SK-N-SH treated with all-trans-retinoic acid at 6 μM for 48 hours (cell line): Measurements from ENCODE around the gene PHLDA3.

Source experiments
- ATAC-seq: fragments of 200-7000 bp; cut with Tn5 transposase; 3 replicates; pipeline ENCODE4 v1.9.1; 2020; ENCODE audit warnings: mild to moderate bottlenecking, moderate library complexity
- ARNTL ChIP-seq: fragments of 450-650 bp; formaldehyde crosslinking; IDR thresholded peaks from 2 replicates; pipeline ENCODE4 v1.5.0; 2020; ENCODE audit warnings: low read depth, mild to moderate bottlenecking, moderate library complexity, borderline replicate concordance
- BACH2 ChIP-seq: fragments of 250-450 bp; sonication (Bioruptor Pico); IDR thresholded peaks from 2 replicates; pipeline ENCODE4 v1.9.0; 2021; ENCODE audit warnings: mild to moderate bottlenecking, borderline replicate concordance
- CSDC2 ChIP-seq: fragments of 250-450 bp; sonication (Bioruptor Pico); IDR thresholded peaks from 2 replicates; pipeline ENCODE4 v1.5.0; 2020; ENCODE audit warnings: mild to moderate bottlenecking, moderate library complexity
- ESRRG ChIP-seq: fragments of 250-450 bp; sonication (Bioruptor Pico); IDR thresholded peaks from 2 replicates; pipeline ENCODE4 v1.6.1; 2021; ENCODE audit warnings: mild to moderate bottlenecking
- GLIS3 ChIP-seq: fragments of 250-450 bp; sonication (Bioruptor Pico); IDR thresholded peaks from 2 replicates; pipeline ENCODE4 v1.5.0; 2020; ENCODE audit warnings: mild to moderate bottlenecking, moderate library complexity
- OSR1 ChIP-seq: fragments of 250-450 bp; sonication (Bioruptor Pico); IDR thresholded peaks from 2 replicates; pipeline ENCODE4 v1.8.0; 2022; ENCODE audit warnings: moderate library complexity, mild to moderate bottlenecking, inconsistent platforms
- PPARA ChIP-seq: fragments of 250-450 bp; sonication (Bioruptor Pico); IDR thresholded peaks from 2 replicates; pipeline ENCODE4 v1.5.0; 2020; ENCODE audit warnings: mild to moderate bottlenecking, borderline replicate concordance
- RARB ChIP-seq: fragments of 250-450 bp; sonication (Bioruptor Pico); IDR thresholded peaks from 2 replicates; pipeline ENCODE4 v1.8.0; 2021; ENCODE audit warnings: mild to moderate bottlenecking, moderate library complexity
- SNAI2 ChIP-seq: fragments of 250-450 bp; sonication (Bioruptor Pico); IDR thresholded peaks from 2 replicates; pipeline ENCODE4 v1.5.0; 2020; ENCODE audit warnings: mild to moderate bottlenecking, moderate library complexity
- TCF4 ChIP-seq: fragments of 250-450 bp; sonication (Bioruptor Pico); IDR thresholded peaks from 2 replicates; pipeline ENCODE4 v1.8.0; 2021; ENCODE audit warnings: mild to moderate bottlenecking, moderate library complexity, borderline replicate concordance
- TOX ChIP-seq: fragments of 250-450 bp; sonication (Bioruptor Pico); IDR thresholded peaks from 2 replicates; pipeline ENCODE4 v1.8.0; 2021; ENCODE audit warnings: mild to moderate bottlenecking, moderate library complexity, borderline replicate concordance
- ZC3H10 ChIP-seq: fragments of 250-450 bp; sonication (Bioruptor Pico); IDR thresholded peaks from 2 replicates; pipeline ENCODE4 v1.5.1; 2021; ENCODE audit warnings: mild to moderate bottlenecking, moderate library complexity
- ZFP3 ChIP-seq: fragments of 250-450 bp; sonication (Bioruptor Pico); IDR thresholded peaks from 2 replicates; pipeline ENCODE4 v1.5.0; 2020; ENCODE audit warnings: mild to moderate bottlenecking, moderate library complexity
- ZFP30 ChIP-seq: fragments of 450-650 bp; formaldehyde crosslinking; IDR thresholded peaks from 2 replicates; pipeline ENCODE4 v1.5.0; 2022; ENCODE audit warnings: mild to moderate bottlenecking, moderate library complexity
- ZNF565 ChIP-seq: fragments of 450-650 bp; formaldehyde crosslinking; conservative IDR thresholded peaks from 2 replicates; pipeline ENCODE4 v1.5.0; 2020; ENCODE audit warnings: low read depth, mild to moderate bottlenecking, moderate library complexity
- ZNF70 ChIP-seq: fragments of 450-650 bp; formaldehyde crosslinking; IDR thresholded peaks from 2 replicates; pipeline ENCODE4 v1.5.0; 2020; ENCODE audit warnings: mild to moderate bottlenecking, moderate library complexity
- ZNF8 ChIP-seq: fragments of 450-650 bp; formaldehyde crosslinking; IDR thresholded peaks from 2 replicates; pipeline ENCODE4 v1.5.0; 2020; ENCODE audit warnings: mild to moderate bottlenecking, moderate library complexity
- TF ChIP-seq, protein P1 (sequence below): fragments of 250-450 bp; sonication (Bioruptor Pico); IDR thresholded peaks from 2 replicates; pipeline ENCODE4 v1.5.0; 2020; ENCODE audit warnings: mild to moderate bottlenecking, moderate library complexity
- TF ChIP-seq, protein P2 (sequence below): fragments of 250-450 bp; sonication (Bioruptor Pico); IDR thresholded peaks from 2 replicates; pipeline ENCODE4 v1.8.0; 2020; ENCODE audit warnings: mild to moderate bottlenecking, moderate library complexity, borderline replicate concordance

The PHLDA3 gene

GRCh38 chr1:201452866-201453265 lies 16.1 kb downstream of the PHLDA3 start:
- no peak for ATAC-seq
- no peak for TF ChIP-seq ZFP30
- TF ChIP-seq BACH2 (CRISPR knock-in tag): no peak
- no peak for TF ChIP-seq TCF4
- no peak for TF ChIP-seq ZFP3 (CRISPR knock-in tag)
- TF ChIP-seq ZC3H10 (CRISPR knock-in tag): no peak

DNA sequence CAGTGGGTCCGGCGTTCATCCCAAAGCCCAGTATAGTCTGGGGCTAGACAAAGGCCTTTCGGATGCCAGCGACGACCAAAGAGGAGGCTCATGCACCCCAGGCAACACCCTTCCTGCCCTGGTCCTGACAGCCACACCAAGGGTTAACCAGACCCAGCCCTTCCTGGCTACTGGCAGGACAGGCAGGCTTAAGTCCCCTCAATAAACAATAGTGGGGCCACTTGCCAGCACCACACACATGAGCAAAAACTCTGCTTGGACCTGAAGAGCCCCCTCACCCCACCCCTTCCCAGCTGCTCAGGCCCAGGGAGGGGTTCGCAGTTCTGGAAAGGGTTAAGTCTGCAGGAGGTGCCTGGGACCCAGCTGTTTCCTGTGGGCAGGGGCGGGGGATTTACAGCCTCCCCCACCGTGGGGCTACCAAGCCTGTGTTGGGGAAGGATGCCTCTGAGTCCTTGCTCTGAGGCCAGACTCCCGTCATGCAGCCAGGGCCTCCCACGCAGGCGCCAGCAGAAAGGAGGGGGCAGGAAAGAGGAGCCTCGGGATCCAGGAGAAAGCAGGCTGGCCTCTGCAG lies 18.2 kb downstream of the PHLDA3 start:
- TF ChIP-seq CSDC2 (CRISPR knock-in tag) (no peak), ZFP30 (no peak), TOX (CRISPR knock-in tag) (no peak), BACH2 (CRISPR knock-in tag) (no peak), ZNF8 (CRISPR knock-in tag) (no peak), ZNF565 (no peak), SNAI2 (CRISPR knock-in tag) (no peak), ESRRG (CRISPR knock-in tag) (no peak), ZNF70 (CRISPR knock-in tag) (no peak), ZFP3 (CRISPR knock-in tag) (no peak)
- TF ChIP-seq, protein P1, sequence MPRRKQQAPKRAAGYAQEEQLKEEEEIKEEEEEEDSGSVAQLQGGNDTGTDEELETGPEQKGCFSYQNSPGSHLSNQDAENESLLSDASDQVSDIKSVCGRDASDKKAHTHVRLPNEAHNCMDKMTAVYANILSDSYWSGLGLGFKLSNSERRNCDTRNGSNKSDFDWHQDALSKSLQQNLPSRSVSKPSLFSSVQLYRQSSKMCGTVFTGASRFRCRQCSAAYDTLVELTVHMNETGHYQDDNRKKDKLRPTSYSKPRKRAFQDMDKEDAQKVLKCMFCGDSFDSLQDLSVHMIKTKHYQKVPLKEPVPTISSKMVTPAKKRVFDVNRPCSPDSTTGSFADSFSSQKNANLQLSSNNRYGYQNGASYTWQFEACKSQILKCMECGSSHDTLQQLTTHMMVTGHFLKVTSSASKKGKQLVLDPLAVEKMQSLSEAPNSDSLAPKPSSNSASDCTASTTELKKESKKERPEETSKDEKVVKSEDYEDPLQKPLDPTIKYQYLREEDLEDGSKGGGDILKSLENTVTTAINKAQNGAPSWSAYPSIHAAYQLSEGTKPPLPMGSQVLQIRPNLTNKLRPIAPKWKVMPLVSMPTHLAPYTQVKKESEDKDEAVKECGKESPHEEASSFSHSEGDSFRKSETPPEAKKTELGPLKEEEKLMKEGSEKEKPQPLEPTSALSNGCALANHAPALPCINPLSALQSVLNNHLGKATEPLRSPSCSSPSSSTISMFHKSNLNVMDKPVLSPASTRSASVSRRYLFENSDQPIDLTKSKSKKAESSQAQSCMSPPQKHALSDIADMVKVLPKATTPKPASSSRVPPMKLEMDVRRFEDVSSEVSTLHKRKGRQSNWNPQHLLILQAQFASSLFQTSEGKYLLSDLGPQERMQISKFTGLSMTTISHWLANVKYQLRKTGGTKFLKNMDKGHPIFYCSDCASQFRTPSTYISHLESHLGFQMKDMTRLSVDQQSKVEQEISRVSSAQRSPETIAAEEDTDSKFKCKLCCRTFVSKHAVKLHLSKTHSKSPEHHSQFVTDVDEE (CRISPR knock-in tag): no peak
- TF ChIP-seq, protein P2, sequence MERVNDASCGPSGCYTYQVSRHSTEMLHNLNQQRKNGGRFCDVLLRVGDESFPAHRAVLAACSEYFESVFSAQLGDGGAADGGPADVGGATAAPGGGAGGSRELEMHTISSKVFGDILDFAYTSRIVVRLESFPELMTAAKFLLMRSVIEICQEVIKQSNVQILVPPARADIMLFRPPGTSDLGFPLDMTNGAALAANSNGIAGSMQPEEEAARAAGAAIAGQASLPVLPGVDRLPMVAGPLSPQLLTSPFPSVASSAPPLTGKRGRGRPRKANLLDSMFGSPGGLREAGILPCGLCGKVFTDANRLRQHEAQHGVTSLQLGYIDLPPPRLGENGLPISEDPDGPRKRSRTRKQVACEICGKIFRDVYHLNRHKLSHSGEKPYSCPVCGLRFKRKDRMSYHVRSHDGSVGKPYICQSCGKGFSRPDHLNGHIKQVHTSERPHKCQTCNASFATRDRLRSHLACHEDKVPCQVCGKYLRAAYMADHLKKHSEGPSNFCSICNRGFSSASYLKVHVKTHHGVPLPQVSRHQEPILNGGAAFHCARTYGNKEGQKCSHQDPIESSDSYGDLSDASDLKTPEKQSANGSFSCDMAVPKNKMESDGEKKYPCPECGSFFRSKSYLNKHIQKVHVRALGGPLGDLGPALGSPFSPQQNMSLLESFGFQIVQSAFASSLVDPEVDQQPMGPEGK (CRISPR knock-in tag): no peak
- ATAC-seq: peak; percentile 85

DNA sequence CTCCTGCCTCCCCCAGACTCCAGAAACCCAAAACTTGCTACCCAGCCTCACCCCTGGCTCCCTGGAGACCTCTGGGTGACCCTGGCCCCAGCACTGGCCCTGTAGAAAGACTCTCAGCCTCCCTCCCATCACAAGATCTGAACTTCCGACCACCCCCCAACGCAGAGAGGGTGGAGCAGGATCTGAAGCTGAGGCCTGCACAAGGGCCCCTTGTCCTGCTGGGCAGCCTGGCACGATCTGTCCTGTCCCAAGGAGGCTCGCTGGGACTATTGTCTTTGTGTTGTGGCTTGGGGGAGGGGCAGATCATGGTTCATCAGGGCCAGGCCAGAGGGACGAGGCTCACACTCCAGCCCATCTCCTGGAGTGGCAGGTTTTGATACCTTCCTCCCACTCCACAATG lies 20.0 kb downstream of the PHLDA3 start:
- TF ChIP-seq CSDC2 (CRISPR knock-in tag): no peak
- TF ChIP-seq ZNF565: no peak
- TF ChIP-seq PPARA (CRISPR knock-in tag): no peak
- TF ChIP-seq TCF4: no peak
- no peak for TF ChIP-seq OSR1
- no peak for TF ChIP-seq ZNF70 (CRISPR knock-in tag)
- TF ChIP-seq RARB (CRISPR knock-in tag): no peak
- no peak for TF ChIP-seq ZC3H10 (CRISPR knock-in tag)
- no peak for ATAC-seq

GRCh38 chr1:201447903-201448871 lies 20.8 kb downstream of the PHLDA3 start:
- ATAC-seq: peak; percentile 89
- TF ChIP-seq ZNF565 (no peak), ZNF70 (CRISPR knock-in tag) (no peak), ZFP3 (CRISPR knock-in tag) (no peak), SNAI2 (CRISPR knock-in tag) (no peak), ZC3H10 (CRISPR knock-in tag) (no peak), RARB (CRISPR knock-in tag) (no peak), PPARA (CRISPR knock-in tag) (no peak), ZNF8 (CRISPR knock-in tag) (no peak), OSR1 (no peak), ESRRG (CRISPR knock-in tag) (no peak), BACH2 (CRISPR knock-in tag) (no peak), GLIS3 (CRISPR knock-in tag) (no peak), ARNTL (no peak)
- TF ChIP-seq, protein P1 (CRISPR knock-in tag): no peak
- TF ChIP-seq, protein P2 (CRISPR knock-in tag): no peak
